ENCODE results near the gene GULP1. TPM values are rescaled to one million over a fixed set of nuclear protein-coding genes. Genes with fewer than 3 reads are reported as not detected.

GULP1 gene
- total RNA-seq, 1 experiment from 2014 or later = 76.0 TPM

DNA sequence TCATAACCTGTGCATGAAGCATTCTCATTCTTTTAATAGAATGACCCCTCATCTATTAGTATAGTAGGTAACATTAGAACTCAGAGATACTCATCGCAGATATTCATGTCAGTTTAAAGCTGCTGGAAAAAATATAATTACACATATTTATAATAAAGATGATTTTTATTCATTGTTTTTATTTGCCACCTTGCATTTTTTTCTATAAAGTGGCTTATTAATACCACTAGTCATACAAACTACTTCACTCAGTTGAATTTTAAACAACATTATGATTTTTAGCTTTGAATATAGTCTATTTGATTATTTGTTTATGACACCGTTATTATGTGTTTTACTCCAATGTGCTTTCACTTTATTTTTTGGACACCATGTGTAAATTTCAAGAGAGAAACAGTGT, 23.9 kb upstream of the GULP1 start:
- H3K27me3 ChIP-seq (ENCODE audit: insufficient read depth, low read length) = no peaks in the 10 kb centered on the region
- no peak for TF ChIP-seq EZH2 (IDR thresholded peaks at IDR 0.05)
- TF ChIP-seq, protein P1, sequence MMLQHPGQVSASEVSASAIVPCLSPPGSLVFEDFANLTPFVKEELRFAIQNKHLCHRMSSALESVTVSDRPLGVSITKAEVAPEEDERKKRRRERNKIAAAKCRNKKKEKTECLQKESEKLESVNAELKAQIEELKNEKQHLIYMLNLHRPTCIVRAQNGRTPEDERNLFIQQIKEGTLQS (IDR thresholded peaks at IDR 0.05) = no peak
- no peak for TF ChIP-seq CEBPB (IDR thresholded peaks at IDR 0.05; ENCODE audit: low read depth)
- no peaks in the 10 kb centered on the region for H3K79me2 ChIP-seq (ENCODE audit: insufficient read depth, low read length)
- no peaks in the 10 kb centered on the region for H3K36me3 ChIP-seq (ENCODE audit: control insufficient read depth in 1 of 2, insufficient read depth in 2 of 2, low read length in 2 of 2)
- H3K4me1 ChIP-seq (ENCODE audit: control insufficient read depth in 1 of 2, insufficient read depth in 2 of 2, low read length in 2 of 2) = no peaks in the 10 kb centered on the region
- BruUV-seq (replicated peaks) = no TSS peak
- intact Hi-C loops (cut with micrococcal nuclease) = no loop called here
- no peaks in the 10 kb centered on the region for H3K9me2 ChIP-seq (ENCODE audit: insufficient read depth)
- POLR2A ChIA-PET = no interaction called here
- H3K27ac ChIP-seq (ENCODE audit: low read depth, low read length) = no peak overlapping the region
- H3K4me3 ChIP-seq (replicated peaks in 1 of 2; ENCODE audit: low read depth in 1 of 2, low read length in 2 of 2) = no peak overlapping the region
- H3K9ac ChIP-seq (ENCODE audit: low read length) = no peak overlapping the region
- DNase-seq (ENCODE audit: low read depth, low spot score) (no peak), ATAC-seq (no peak)
- H3K4me2 ChIP-seq (ENCODE audit: low read length) = no peak overlapping the region
- RAD21 ChIA-PET (ENCODE audit: low non-redundant PET in 1 of 2, low total read pairs in 2 of 2, uncharacterized antibody in 2 of 2, unreplicated experiment in 2 of 2) = no interaction called here
- no peak overlapping the region for H2AFZ ChIP-seq (ENCODE audit: low read depth, low read length, poor library complexity, severe bottlenecking)
- H4K20me1 ChIP-seq (ENCODE audit: insufficient read depth) = no peaks in the 10 kb centered on the region
- CTCF ChIA-PET = no interaction called here
- H3K9me3 ChIP-seq (ENCODE audit: control insufficient read depth in 1 of 2, insufficient read depth in 1 of 2, low read depth in 1 of 2, low read length in 2 of 2) = peaks cover 4 to 7% of the 10 kb centered on the region in 2 experiments; a peak in 1 of 4 replicates

DNA sequence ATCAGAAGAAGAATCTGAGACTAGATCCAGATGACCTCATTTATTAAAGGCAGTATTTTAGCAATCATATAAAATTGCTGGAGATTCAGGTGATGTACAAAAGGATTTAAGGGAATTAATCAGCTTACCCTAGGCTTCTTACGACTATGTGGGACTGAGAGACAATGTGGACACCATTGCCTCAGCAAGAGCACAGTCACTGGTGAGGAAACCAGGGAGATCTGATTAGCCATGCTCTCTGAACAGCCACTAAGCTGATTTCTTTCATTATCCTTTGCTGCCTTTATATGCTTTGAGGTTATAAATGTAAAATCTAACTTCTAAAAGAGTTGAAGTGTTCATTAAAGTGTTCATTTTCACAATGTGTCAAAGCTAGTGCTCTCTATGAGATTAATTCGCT, 22.7 kb upstream of the GULP1 start:
- H3K79me2 ChIP-seq (ENCODE audit: insufficient read depth, low read length) = no peaks in the 10 kb centered on the region
- no peaks in the 10 kb centered on the region for H3K36me3 ChIP-seq (ENCODE audit: control insufficient read depth in 1 of 2, insufficient read depth in 2 of 2, low read length in 2 of 2)
- H3K9me3 ChIP-seq (ENCODE audit: control insufficient read depth in 1 of 2, insufficient read depth in 1 of 2, low read depth in 1 of 2, low read length in 2 of 2) = peaks cover 4 to 7% of the 10 kb centered on the region in 2 experiments; a peak in 1 of 4 replicates
- no peak for ATAC-seq
- H2AFZ ChIP-seq (ENCODE audit: low read depth, low read length, poor library complexity, severe bottlenecking) = no peak overlapping the region
- intact Hi-C loops (cut with micrococcal nuclease) = no loop called here
- no peak overlapping the region for H3K9ac ChIP-seq (ENCODE audit: low read length)
- no peak overlapping the region for H3K4me2 ChIP-seq (ENCODE audit: low read length)
- no peaks in the 10 kb centered on the region for H3K27me3 ChIP-seq (ENCODE audit: insufficient read depth, low read length)
- no peak overlapping the region for H3K27ac ChIP-seq (ENCODE audit: low read depth, low read length)
- POLR2A ChIA-PET = no interaction called here
- H3K9me2 ChIP-seq (ENCODE audit: insufficient read depth) = no peaks in the 10 kb centered on the region
- H3K4me1 ChIP-seq (ENCODE audit: control insufficient read depth in 1 of 2, insufficient read depth in 2 of 2, low read length in 2 of 2) = no peaks in the 10 kb centered on the region
- H4K20me1 ChIP-seq (ENCODE audit: insufficient read depth) = no peaks in the 10 kb centered on the region
- no TSS peak for BruUV-seq (replicated peaks)
- H3K4me3 ChIP-seq (replicated peaks in 1 of 2; ENCODE audit: low read depth in 1 of 2, low read length in 2 of 2) = no peak overlapping the region
- CTCF ChIA-PET = no interaction called here
- no peak for DNase-seq (ENCODE audit: low read depth, low spot score)
- RAD21 ChIA-PET (ENCODE audit: low non-redundant PET in 1 of 2, low total read pairs in 2 of 2, uncharacterized antibody in 2 of 2, unreplicated experiment in 2 of 2) = no interaction called here
- TF ChIP-seq EZH2 (IDR thresholded peaks at IDR 0.05) (no peak), CBX3 (IDR thresholded peaks at IDR 0.05; ENCODE audit: low read depth) (no peak), JUND (IDR thresholded peaks at IDR 0.05) (no peak), ZFX (IDR thresholded peaks at IDR 0.05) (no peak), EGR1 (IDR thresholded peaks at IDR 0.05; ENCODE audit: low read depth) (no peak), POLR2AphosphoS5 (IDR thresholded peaks at IDR 0.05; ENCODE audit: low read depth, low read length) (no peak), FOSL1 (IDR thresholded peaks at IDR 0.05; ENCODE audit: low read depth) (no peak), ZNF274 (IDR thresholded peaks at IDR 0.05; ENCODE audit: low read depth, low read length) (no peak), SIN3A (IDR thresholded peaks at IDR 0.05; ENCODE audit: low read depth) (no peak)
- TF ChIP-seq, protein P2, sequence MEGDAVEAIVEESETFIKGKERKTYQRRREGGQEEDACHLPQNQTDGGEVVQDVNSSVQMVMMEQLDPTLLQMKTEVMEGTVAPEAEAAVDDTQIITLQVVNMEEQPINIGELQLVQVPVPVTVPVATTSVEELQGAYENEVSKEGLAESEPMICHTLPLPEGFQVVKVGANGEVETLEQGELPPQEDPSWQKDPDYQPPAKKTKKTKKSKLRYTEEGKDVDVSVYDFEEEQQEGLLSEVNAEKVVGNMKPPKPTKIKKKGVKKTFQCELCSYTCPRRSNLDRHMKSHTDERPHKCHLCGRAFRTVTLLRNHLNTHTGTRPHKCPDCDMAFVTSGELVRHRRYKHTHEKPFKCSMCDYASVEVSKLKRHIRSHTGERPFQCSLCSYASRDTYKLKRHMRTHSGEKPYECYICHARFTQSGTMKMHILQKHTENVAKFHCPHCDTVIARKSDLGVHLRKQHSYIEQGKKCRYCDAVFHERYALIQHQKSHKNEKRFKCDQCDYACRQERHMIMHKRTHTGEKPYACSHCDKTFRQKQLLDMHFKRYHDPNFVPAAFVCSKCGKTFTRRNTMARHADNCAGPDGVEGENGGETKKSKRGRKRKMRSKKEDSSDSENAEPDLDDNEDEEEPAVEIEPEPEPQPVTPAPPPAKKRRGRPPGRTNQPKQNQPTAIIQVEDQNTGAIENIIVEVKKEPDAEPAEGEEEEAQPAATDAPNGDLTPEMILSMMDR (IDR thresholded peaks at IDR 0.05 in 2 of 3, conservative IDR thresholded peaks at IDR 0.05 in 1 of 3; ENCODE audit: borderline replicate concordance in 1 of 3, insufficient read depth in 1 of 3, low read depth in 2 of 3, low read length in 2 of 3) = no peak
- TF ChIP-seq, protein P3, sequence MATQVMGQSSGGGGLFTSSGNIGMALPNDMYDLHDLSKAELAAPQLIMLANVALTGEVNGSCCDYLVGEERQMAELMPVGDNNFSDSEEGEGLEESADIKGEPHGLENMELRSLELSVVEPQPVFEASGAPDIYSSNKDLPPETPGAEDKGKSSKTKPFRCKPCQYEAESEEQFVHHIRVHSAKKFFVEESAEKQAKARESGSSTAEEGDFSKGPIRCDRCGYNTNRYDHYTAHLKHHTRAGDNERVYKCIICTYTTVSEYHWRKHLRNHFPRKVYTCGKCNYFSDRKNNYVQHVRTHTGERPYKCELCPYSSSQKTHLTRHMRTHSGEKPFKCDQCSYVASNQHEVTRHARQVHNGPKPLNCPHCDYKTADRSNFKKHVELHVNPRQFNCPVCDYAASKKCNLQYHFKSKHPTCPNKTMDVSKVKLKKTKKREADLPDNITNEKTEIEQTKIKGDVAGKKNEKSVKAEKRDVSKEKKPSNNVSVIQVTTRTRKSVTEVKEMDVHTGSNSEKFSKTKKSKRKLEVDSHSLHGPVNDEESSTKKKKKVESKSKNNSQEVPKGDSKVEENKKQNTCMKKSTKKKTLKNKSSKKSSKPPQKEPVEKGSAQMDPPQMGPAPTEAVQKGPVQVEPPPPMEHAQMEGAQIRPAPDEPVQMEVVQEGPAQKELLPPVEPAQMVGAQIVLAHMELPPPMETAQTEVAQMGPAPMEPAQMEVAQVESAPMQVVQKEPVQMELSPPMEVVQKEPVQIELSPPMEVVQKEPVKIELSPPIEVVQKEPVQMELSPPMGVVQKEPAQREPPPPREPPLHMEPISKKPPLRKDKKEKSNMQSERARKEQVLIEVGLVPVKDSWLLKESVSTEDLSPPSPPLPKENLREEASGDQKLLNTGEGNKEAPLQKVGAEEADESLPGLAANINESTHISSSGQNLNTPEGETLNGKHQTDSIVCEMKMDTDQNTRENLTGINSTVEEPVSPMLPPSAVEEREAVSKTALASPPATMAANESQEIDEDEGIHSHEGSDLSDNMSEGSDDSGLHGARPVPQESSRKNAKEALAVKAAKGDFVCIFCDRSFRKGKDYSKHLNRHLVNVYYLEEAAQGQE (IDR thresholded peaks at IDR 0.05; ENCODE audit: low read depth) = no peak
- TF ChIP-seq, protein P4, sequence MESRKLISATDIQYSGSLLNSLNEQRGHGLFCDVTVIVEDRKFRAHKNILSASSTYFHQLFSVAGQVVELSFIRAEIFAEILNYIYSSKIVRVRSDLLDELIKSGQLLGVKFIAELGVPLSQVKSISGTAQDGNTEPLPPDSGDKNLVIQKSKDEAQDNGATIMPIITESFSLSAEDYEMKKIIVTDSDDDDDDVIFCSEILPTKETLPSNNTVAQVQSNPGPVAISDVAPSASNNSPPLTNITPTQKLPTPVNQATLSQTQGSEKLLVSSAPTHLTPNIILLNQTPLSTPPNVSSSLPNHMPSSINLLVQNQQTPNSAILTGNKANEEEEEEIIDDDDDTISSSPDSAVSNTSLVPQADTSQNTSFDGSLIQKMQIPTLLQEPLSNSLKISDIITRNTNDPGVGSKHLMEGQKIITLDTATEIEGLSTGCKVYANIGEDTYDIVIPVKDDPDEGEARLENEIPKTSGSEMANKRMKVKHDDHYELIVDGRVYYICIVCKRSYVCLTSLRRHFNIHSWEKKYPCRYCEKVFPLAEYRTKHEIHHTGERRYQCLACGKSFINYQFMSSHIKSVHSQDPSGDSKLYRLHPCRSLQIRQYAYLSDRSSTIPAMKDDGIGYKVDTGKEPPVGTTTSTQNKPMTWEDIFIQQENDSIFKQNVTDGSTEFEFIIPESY (IDR thresholded peaks at IDR 0.05; ENCODE audit: extremely low read depth, insufficient replicate concordance, low read length) = no peak
